Keratinocyte (primary cell): ENCODE data around the gene ADGRF5. TPM values are rescaled to one million over a fixed set of nuclear protein-coding genes. Genes with fewer than 3 reads are reported as not detected.

Source experiments
- DNase-seq: peaks from one replicate; pipeline ENCODE4 v3.0.0-alpha.2; 2011; ENCODE audit warnings: low read depth, missing footprints, low spot score
- FAIRE-seq: peaks from 2 replicates; lab custom pipeline; 2011; peaks lifted over from hg19 to GRCh38; lab: Jason Lieb, UNC
- H2AFZ ChIP-seq: 2 replicates; pipeline ENCODE4 v1.6.0; 2012; ENCODE audit warnings: low read length, control low read depth, inconsistent platforms; ENCODE audit not compliant: control insufficient read depth
- H3K27ac ChIP-seq: 2 replicates; pipeline ENCODE4 v1.5.1; 2011; ENCODE audit warnings: low read length; ENCODE audit not compliant: control insufficient read depth, insufficient read depth
- H3K27me3 ChIP-seq: 3 replicates; pipeline ENCODE4 v1.6.0; 2011; ENCODE audit warnings: low read length; ENCODE audit not compliant: control insufficient read depth, insufficient read depth; ENCODE audit errors: extremely low read depth
- H3K36me3 ChIP-seq, 2 experiments: 2 replicates in 1 of 2; 3 replicates in 1 of 2; pipeline ENCODE4 v1.5.1; 2011; ENCODE audit warnings: low read length in 2 of 2, mild to moderate bottlenecking in 1 of 2; ENCODE audit not compliant: control insufficient read depth in 2 of 2, insufficient read depth in 2 of 2; ENCODE audit errors: extremely low read depth in 1 of 2
- H3K4me1 ChIP-seq: 3 replicates; pipeline ENCODE4 v1.5.1; 2011; ENCODE audit warnings: low read length; ENCODE audit not compliant: control insufficient read depth, insufficient read depth; ENCODE audit errors: extremely low read depth
- H3K4me2 ChIP-seq: 3 replicates; pipeline ENCODE4 v1.6.0; 2011; ENCODE audit warnings: low read depth, low read length; ENCODE audit not compliant: control insufficient read depth, insufficient read depth; ENCODE audit errors: extremely low read depth
- H3K4me3 ChIP-seq, 3 experiments: fragments of 200-600 bp in 1 of 3; sonication (generic) in 1 of 3; 2 replicates in 2 of 3; 3 replicates in 1 of 3; pipeline ENCODE4 v1.5.1; 2011 to 2016; ENCODE audit warnings: low read length in 3 of 3, mild to moderate bottlenecking in 3 of 3, control low read depth in 2 of 3, inconsistent platforms in 1 of 3, low read depth in 1 of 3, mixed read lengths in 1 of 3, mixed run types in 1 of 3, moderate library complexity in 1 of 3; ENCODE audit not compliant: control insufficient read depth in 2 of 3, insufficient read depth in 2 of 3; ENCODE audit errors: extremely low read depth in 1 of 3
- H3K79me2 ChIP-seq: 2 replicates; pipeline ENCODE4 v1.6.0; 2012; ENCODE audit warnings: low read length; ENCODE audit not compliant: control insufficient read depth, insufficient read depth
- H3K9ac ChIP-seq: 3 replicates; pipeline ENCODE4 v1.6.0; 2011; ENCODE audit warnings: low read length; ENCODE audit not compliant: control insufficient read depth, insufficient read depth; ENCODE audit errors: extremely low read depth
- H3K9me1 ChIP-seq: 3 replicates; pipeline ENCODE4 v1.6.0; 2011; ENCODE audit warnings: low read length; ENCODE audit not compliant: control insufficient read depth, insufficient read depth; ENCODE audit errors: extremely low read depth
- H3K9me3 ChIP-seq: 2 replicates; pipeline ENCODE4 v1.5.1; 2012; ENCODE audit warnings: low read depth, low read length; ENCODE audit not compliant: control insufficient read depth
- H4K20me1 ChIP-seq: 3 replicates; pipeline ENCODE4 v1.6.0; 2011; ENCODE audit warnings: low read length; ENCODE audit not compliant: control insufficient read depth, insufficient read depth; ENCODE audit errors: extremely low read depth
- EZH2 ChIP-seq: IDR thresholded peaks from one replicate; pipeline ENCODE4 v1.6.1; 2012; ENCODE audit warnings: inconsistent platforms, mild to moderate bottlenecking, low read length, moderate library complexity
- dilution Hi-C: fragments of 300-500 bp; cut with MboI; formaldehyde crosslinking; loops from one replicate; pipeline ENCODE4 v1.7.0; 2020; ENCODE audit warnings: low sequenced_read_pairs; ENCODE audit not compliant: extremely low pct_ligation_motif_present
- polyA plus RNA-seq, 5 experiments: library from polyadenylated mRNA; depleted of rRNA in 3 of 5; stranded (reverse) in 3 of 5; stranded (forward) in 1 of 5; unstranded in 1 of 5; fragments of >200 nt; gene quantifications; 1 replicate in 1 of 5; 2 replicates in 3 of 5; 3 replicates in 1 of 5; pipeline versions ENCODE4 v1.2.1 to v1.2.3, GENCODE V29; 2011 to 2012; ENCODE audit warnings: missing spikeins in 2 of 5, low read depth in 1 of 5, low replicate concordance in 1 of 5
- TF ChIP-seq, protein P1 (sequence below), 3 experiments: IDR thresholded peaks in 1 of 3; conservative IDR thresholded peaks in 1 of 3; optimal IDR thresholded peaks in 1 of 3; 2 replicates in 2 of 3; 3 replicates in 1 of 3; pipeline versions ENCODE3 to v1.5.1; 2011; ENCODE audit warnings: low read length in 3 of 3, mild to moderate bottlenecking in 3 of 3, moderate library complexity in 2 of 3, control low read depth in 1 of 3, inconsistent platforms in 1 of 3; ENCODE audit not compliant: insufficient read depth in 2 of 3; ENCODE audit errors: extremely low read depth in 1 of 3

Gene ADGRF5
- polyA plus RNA-seq, 1 donor (not counting 4 experiments of a cell fraction or from before 2014, with no cell fraction given) = not detected

DNA sequence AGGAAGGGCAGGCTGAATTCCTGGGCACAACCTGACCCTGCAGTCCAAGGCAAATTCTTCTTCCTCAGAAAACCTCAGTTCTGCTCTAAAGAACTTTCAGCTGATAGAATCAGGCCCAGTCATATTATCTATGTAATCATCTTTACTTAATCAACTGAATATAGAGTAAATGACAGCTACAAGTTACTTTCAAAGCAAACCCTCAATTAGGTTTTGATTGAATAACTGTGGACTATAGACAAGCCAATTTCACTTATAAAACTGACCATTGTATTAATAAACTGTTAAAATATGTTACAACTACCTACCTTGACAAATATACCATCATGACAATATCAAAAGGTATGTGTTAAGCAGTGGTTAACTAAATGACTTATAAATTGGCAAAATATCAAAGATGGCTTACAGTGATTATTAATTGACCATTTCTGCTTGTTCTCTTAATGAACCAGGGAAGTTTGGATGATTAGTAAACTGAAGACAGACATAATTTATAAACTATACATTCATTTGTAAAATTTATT is 46.1 kb upstream of the ADGRF5 start:
- FAIRE-seq (peak; percentile 52), DNase-seq (no peak)
- Histone ChIP-seq H3K4me1 (peaks cover 9% of the 10 kb centered on the region), H3K4me3 (no peak overlapping the region), H3K4me2 (no peak overlapping the region), H3K36me3 (no peaks in the 10 kb centered on the region), H3K79me2 (no peaks in the 10 kb centered on the region), H2AFZ (no peak overlapping the region), H3K9me3 (no peaks in the 10 kb centered on the region), H4K20me1 (no peaks in the 10 kb centered on the region), H3K27ac (no peak overlapping the region), H3K9ac (no peak overlapping the region), H3K27me3 (no peaks in the 10 kb centered on the region), H3K9me1 (no peaks in the 10 kb centered on the region)
- no peak for TF ChIP-seq EZH2
- TF ChIP-seq, protein P1, sequence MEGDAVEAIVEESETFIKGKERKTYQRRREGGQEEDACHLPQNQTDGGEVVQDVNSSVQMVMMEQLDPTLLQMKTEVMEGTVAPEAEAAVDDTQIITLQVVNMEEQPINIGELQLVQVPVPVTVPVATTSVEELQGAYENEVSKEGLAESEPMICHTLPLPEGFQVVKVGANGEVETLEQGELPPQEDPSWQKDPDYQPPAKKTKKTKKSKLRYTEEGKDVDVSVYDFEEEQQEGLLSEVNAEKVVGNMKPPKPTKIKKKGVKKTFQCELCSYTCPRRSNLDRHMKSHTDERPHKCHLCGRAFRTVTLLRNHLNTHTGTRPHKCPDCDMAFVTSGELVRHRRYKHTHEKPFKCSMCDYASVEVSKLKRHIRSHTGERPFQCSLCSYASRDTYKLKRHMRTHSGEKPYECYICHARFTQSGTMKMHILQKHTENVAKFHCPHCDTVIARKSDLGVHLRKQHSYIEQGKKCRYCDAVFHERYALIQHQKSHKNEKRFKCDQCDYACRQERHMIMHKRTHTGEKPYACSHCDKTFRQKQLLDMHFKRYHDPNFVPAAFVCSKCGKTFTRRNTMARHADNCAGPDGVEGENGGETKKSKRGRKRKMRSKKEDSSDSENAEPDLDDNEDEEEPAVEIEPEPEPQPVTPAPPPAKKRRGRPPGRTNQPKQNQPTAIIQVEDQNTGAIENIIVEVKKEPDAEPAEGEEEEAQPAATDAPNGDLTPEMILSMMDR (optimal IDR thresholded peaks at IDR 0.05 in 1 of 3, IDR thresholded peaks at IDR 0.05 in 1 of 3, conservative IDR thresholded peaks at IDR 0.05 in 1 of 3; ENCODE audit: extremely low read depth in 1 of 3, insufficient read depth in 2 of 3, low read length in 3 of 3) = no peak
- dilution Hi-C loops = no loop called here

DNA sequence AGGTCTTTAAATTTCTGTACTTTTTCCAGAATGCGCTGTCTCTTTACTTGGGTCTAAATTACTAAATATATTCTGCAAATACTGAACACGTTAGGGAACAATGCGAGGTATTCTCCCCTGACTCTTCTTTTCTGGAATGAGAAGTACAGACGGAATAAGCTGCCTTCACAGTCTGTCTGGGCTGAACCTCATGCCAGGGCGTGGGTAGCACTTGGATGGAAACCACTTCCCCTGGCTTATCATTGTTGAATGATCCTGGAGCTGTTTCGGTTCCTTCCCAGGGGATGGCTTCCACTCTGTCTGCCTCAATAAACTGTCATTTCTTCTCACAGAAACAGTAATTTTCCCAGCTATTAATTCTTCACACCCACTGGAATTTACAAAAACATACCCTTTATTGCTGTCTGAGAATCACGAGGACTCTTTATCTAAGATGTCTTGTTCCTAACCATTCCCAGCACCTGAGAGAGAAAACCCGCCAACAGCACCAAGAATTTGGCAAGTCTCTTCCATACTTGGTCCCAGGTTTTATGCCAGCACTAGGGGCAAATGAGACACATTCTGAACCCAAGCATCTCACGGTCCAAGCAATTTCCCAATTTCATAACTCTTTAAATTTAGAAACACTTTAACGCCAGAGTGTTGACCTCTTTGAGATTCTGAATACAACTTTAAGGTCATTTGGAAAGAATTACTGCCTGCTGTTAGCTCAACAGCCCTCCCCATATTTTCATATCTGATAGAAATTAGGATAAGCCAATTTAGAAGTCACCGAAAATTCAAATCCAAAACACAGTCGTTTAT is 43.2 kb upstream of the ADGRF5 start:
- no peak for DNase-seq
- Histone ChIP-seq H3K27ac (no peak overlapping the region), H3K27me3 (no peaks in the 10 kb centered on the region), H2AFZ (no peak overlapping the region), H3K4me1 (peaks cover 9% of the 10 kb centered on the region), H3K79me2 (no peaks in the 10 kb centered on the region), H3K4me3 (no peak overlapping the region), H3K9ac (no peak overlapping the region), H3K36me3 (no peaks in the 10 kb centered on the region), H3K4me2 (no peak overlapping the region), H3K9me1 (no peaks in the 10 kb centered on the region), H3K9me3 (no peaks in the 10 kb centered on the region), H4K20me1 (no peaks in the 10 kb centered on the region)
- TF ChIP-seq EZH2 = no peak
- TF ChIP-seq, protein P1 (optimal IDR thresholded peaks at IDR 0.05 in 1 of 3, IDR thresholded peaks at IDR 0.05 in 1 of 3, conservative IDR thresholded peaks at IDR 0.05 in 1 of 3; ENCODE audit: extremely low read depth in 1 of 3, insufficient read depth in 2 of 3, low read length in 3 of 3) = no peak
- no peak for FAIRE-seq
- dilution Hi-C loops = no loop called here
